HG02970 (cell line): ENCODE measurements around the gene FHIT.

Experiments used
- ATAC-seq: cut with Tn5 transposase; IDR thresholded peaks from one replicate; pipeline ENCODE4 v1.9.1; 2021; ENCODE audit warnings: mild to moderate bottlenecking, moderate library complexity, moderate number of reproducible peaks; ENCODE audit not compliant: unreplicated experiment, low FRiP score

Gene FHIT

DNA sequence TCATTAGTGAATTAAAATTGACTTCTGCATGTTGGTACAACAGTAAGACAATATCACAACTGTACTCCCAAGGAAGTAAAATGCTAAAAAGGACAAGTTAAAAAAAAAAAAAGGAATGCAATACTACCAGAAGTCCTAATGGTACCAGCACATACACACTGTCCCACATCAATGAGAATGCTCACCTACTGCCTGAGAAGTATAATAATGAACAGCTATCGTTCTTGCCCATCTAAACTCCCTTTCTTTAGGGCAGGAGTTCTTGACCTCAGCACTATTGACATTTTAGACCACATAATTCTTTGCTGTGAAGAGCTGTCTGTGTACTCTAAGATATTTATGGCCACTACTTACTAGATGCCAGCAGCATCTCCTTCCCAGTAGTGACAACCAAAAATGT lies 651.7 kb downstream of the FHIT start:
- ATAC-seq, result no peak

DNA sequence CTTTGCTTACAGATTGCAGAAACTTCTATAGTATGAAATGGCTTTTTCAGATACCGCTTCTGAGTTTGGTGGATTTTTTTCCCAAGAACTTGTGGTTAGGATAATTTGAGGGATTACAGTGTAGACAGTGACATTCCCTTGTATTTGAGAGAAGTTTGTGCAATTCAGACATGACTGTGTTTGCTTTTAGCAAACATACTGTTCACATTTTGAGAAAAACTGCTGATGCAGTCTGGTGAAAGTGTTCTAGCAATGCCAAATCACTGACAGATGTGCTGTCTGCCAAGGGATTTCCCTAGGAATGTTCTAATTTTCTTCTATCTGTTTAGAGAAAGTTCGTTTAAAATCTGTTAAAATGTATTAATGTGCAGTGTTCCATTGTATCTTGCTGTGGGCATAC lies 652.6 kb downstream of the FHIT start:
- no peak for ATAC-seq

- no peak for ATAC-seq
These were observed 657.2 kb downstream of the FHIT start for GRCh38 chr3:60594025-60594424.

DNA sequence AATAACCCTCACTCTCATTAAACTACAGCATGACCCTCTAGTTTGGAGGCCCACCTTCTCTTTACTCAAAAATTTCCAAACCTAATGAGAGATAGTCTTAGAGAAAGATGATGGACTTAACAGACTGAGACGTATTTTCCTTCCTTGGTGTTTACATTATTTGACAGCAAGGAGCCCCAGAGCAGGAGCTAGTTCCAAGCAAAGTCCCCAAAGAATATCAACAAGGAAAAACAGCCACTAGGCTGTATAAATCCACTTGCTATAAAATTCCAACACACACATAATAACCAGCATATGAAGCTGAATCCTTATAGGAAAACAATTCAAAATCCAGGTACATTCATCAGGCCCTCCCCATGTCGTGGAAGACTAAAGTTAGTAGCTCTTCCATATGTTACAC lies 660.0 kb downstream of the FHIT start:
- ATAC-seq, result no peak

DNA sequence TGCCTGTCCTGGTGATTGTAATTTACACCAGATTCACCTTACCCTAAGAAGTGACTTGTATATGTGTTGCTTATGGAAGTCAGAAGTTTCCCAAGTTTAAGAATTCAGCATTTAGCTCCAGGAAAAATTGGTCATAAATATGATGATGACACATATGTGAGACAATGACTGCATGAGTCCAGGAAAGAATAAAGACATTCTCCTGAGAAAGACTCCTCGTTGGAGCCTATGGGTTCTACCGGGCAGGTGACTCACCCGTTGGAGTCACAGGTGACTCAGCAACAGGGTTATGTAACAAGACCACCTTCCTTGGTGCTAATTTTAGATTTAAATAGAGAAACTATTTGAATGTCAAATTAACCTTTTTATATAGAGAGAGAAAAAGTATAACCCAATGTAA lies 662.4 kb downstream of the FHIT start:
- no peak for ATAC-seq

DNA sequence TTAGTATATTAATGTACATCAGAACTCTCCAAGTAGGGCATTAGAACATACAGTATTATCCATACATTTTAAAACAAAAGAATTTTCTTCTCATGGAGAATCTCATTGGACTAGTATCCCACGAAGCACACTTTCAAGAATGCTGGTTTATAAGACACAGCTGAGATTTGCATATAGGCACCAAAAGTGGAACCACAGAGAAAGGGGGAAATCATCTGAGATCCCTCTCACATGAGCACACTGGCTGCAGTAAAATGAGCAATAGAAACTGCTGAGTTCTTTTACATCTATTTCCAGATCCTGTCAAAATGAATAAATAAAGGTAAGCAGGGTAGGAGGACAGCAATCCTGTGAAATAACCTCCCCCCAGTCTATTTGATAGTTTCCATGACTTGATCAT lies 665.3 kb downstream of the FHIT start:
- ATAC-seq, result no peak

GRCh38 chr3:60584250-60584649 lies 667.0 kb downstream of the FHIT start:
- no peak for ATAC-seq

DNA sequence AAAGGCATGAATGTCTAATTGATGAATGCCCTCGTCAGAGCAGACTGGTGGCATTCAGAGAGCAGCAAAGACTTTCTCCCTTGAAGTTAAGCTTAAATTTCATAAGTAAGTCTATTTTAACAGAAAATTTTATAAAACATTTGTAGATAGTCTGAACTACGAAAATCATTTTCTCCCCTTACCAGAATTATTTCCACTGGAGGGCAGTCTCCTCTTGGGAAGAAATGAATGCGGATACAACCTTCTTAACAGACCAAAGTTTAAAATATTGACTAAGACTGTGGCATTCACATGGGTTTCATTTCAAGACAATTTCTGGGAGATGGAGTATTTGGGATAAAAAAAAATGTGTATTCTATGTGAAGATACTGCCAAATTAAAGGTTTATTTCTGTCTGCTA lies 669.0 kb downstream of the FHIT start:
- ATAC-seq, result no peak

DNA sequence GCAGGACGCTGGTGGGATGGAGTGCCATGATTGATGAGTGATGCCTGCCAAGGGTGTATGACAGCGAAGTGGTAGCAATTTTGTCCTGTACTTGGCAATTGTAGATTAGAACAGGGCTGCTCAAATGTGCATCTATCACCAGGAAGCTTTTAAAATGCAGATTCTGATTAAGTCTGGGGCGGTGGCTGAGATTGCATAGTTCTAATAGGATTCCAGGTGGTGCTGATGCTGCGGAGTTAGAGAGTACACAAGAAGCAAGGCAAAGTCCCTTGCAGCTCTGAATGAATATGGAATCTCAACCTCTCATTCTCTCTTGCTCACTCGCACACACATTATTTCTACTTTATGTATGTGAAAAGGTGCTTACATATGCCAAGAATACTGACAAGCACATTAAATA lies 670.4 kb downstream of the FHIT start:
- no peak for ATAC-seq

GRCh38 chr3:60579734-60580133 lies 671.5 kb downstream of the FHIT start:
- ATAC-seq, result no peak

- no peak for ATAC-seq
These were observed 672.3 kb downstream of the FHIT start for GRCh38 chr3:60578936-60579335.

- no peak for ATAC-seq
These were observed 673.7 kb downstream of the FHIT start for GRCh38 chr3:60577601-60578000.

DNA sequence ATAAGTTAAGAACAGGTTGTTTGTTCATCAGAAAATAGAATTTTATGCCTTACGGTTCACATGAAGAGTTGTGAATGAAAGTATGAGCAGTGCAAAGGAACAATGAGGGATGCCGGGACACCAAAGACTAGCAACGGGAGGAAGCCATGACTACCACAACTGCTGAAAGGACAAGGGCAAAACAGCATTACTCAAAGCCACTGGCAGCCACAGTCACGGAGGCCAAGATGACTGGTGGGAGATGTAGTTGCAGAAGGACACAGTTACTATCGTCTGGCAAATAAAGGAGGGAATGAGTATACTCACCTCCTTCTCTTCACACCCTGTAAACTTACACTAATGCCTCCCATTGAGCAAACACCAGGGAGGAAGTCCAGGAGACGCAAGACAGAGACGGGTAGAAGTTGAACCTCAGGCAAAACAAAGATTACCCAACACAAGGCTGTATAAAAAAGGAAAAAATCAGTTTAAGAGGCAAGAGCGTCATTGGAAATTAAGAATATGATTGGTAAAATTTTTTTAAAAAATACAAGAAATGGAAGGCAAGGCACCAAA lies 675.5 kb downstream of the FHIT start:
- ATAC-seq, result no peak

DNA sequence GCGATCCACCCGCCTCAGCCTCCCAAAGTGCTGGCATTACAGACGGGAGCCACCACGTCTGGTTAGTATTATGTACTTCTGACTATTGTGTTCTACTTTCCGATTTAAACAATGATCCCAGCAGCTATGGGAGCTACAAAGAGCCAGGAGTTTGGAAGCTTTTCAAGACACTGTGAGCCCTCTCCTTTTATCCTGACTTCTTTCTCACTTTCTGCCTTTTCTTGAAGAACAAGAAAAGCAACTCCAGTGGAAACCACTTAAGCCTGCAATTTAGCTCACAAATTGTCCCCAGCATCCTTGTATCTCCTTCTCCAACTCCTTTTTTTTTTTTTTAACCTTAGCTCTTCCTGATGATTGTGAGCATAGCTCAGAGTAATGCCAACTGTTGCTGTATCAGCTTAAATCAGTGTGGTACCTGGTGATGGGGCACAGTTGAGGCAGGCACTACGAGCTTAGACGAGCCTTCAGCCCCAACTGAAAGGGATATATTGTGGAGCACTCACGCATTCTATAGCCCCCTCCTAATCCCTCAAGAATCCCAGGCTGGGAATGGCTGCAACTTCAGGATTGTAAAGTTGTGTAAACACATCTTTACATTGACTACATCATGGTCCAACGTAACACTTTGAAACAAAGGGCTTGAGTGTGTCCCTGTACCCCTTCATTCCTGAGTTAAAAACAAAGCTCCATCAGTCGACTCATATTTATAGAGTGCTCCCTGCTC lies 677.0 kb downstream of the FHIT start:
- ATAC-seq, result no peak

- no peak for ATAC-seq
These were observed 677.8 kb downstream of the FHIT start for GRCh38 chr3:60573494-60573893.

GRCh38 chr3:60571511-60571910 lies 679.7 kb downstream of the FHIT start:
- no peak for ATAC-seq

GRCh38 chr3:60557122-60557521 lies 694.1 kb downstream of the FHIT start:
- ATAC-seq, result no peak

GRCh38 chr3:60555686-60556354 lies 695.4 kb downstream of the FHIT start:
- peak; percentile 63 for ATAC-seq

DNA sequence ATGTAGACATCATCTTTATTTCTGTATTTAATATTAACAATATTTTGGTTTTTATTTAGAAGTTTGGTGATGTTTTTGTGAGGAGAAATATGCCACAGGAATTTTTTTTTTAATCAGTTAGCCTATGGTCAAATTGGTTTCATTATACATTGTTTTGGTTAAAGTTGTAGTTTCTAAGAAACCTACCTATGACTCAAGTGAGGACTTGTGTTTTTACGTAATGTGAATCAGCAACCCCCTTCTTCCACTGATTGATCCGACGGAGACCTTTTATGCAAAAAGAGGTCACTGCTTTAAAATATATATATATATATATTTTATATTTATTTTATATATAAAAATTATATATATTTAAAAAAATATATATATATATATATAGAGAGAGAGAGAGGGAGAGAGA lies 698.1 kb downstream of the FHIT start:
- no peak for ATAC-seq

GRCh38 chr3:60552581-60552980 lies 698.7 kb downstream of the FHIT start:
- no peak for ATAC-seq

- ATAC-seq, result no peak
These were observed 699.6 kb downstream of the FHIT start for GRCh38 chr3:60551455-60552209.
